ENCODE measurements around the gene EYS. TPM values are rescaled to one million over a fixed set of nuclear protein-coding genes. Genes with fewer than 3 reads are reported as not detected.
"Not testable (repeated sequence)": the region's sequence is repeated elsewhere in the genome, so short reads cannot be mapped to it uniquely, and the experiment has no call there.

EYS gene
- total RNA-seq, 1 experiment from 2014 or later, result 1.5 TPM

DNA sequence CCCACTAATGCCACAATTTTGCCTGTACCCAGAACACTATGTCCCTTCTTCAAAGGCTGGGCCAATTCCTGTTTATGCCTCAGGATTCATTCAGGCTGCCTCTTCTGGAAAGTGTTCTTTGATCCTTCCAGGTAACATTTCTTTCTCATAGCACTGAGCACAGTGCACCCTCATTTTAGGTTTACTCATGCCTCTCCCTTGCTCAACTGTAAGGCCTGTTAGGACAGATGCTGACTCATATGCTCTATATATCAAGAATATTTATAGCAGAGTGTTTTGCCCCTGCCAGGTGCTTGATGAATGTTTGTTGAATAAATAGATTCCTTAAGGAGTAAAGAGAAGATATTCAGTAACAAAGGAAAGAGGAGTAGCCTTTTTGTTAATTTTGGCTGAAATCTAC is 1807.5 kb downstream of the EYS start:
- Mint-ChIP-seq H3K27me3 (ENCODE audit: insufficient read depth, unreplicated experiment) (no peaks in the 10 kb centered on the region), H3K27ac (ENCODE audit: low read depth, unreplicated experiment) (peak overlapping the region; percentile 66), H3K36me3 (ENCODE audit: insufficient read depth, unreplicated experiment) (no peaks in the 10 kb centered on the region), H3K4me1 (ENCODE audit: insufficient read depth, unreplicated experiment) (peaks cover 25% of the 10 kb centered on the region), H3K4me3 (ENCODE audit: unreplicated experiment) (peak overlapping the region; percentile 26), H3K9me3 (ENCODE audit: unreplicated experiment) (peaks cover 15% of the 10 kb centered on the region)
- peak; percentile 86 for DNase-seq (ENCODE audit: unreplicated experiment)
- no TSS peak for BruUV-seq (replicated peaks)
- TF ChIP-seq, protein P1, sequence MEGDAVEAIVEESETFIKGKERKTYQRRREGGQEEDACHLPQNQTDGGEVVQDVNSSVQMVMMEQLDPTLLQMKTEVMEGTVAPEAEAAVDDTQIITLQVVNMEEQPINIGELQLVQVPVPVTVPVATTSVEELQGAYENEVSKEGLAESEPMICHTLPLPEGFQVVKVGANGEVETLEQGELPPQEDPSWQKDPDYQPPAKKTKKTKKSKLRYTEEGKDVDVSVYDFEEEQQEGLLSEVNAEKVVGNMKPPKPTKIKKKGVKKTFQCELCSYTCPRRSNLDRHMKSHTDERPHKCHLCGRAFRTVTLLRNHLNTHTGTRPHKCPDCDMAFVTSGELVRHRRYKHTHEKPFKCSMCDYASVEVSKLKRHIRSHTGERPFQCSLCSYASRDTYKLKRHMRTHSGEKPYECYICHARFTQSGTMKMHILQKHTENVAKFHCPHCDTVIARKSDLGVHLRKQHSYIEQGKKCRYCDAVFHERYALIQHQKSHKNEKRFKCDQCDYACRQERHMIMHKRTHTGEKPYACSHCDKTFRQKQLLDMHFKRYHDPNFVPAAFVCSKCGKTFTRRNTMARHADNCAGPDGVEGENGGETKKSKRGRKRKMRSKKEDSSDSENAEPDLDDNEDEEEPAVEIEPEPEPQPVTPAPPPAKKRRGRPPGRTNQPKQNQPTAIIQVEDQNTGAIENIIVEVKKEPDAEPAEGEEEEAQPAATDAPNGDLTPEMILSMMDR (IDR thresholded peaks at IDR 0.05; ENCODE audit: unreplicated experiment), result no peak
- CTCF ChIA-PET, result no interaction called here
- intact Hi-C loops (cut with micrococcal nuclease), result no loop called here
- POLR2A ChIA-PET, result interaction anchor here (1.0 to 4.2 kb wide), 4 partner anchors 15 to 93 kb away, joined by 3 to 24 read pairs (median 4); no protein-coding TSS in a partner anchor

DNA sequence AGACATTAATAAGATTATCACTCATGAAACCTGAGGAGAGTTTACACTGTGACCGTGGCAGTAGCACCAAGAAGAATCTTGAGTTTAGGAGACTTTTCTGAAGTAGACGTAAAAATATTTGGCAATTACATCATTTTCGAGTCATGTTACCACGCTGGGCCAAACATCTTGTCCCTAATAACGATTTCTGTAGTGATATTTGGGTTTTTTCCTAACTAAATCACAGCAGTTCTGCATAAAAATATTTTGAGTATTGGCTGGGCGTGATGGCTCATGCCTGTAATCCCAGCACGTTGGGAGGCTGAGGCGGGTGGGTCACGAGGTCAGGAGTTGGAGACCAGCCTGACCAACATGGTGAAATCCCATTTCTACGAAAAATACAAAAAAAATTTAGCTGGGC is 1809.1 kb downstream of the EYS start:
- peaks cover 19% of the 10 kb centered on the region for H3K4me1 Mint-ChIP-seq (ENCODE audit: insufficient read depth, unreplicated experiment)
- no peak for DNase-seq (ENCODE audit: unreplicated experiment)
- CTCF ChIA-PET, result no interaction called here
- no peaks in the 10 kb centered on the region for H3K36me3 Mint-ChIP-seq (ENCODE audit: insufficient read depth, unreplicated experiment)
- POLR2A ChIA-PET, result interaction anchor here (1.3 to 4.2 kb wide), 2 partner anchors 84 to 92 kb away, joined by 4 to 24 read pairs; no protein-coding TSS in a partner anchor
- intact Hi-C loops (cut with micrococcal nuclease), result no loop called here
- H3K9me3 Mint-ChIP-seq (ENCODE audit: unreplicated experiment), result peaks cover 15% of the 10 kb centered on the region
- H3K27ac Mint-ChIP-seq (ENCODE audit: low read depth, unreplicated experiment), result no peak overlapping the region
- no TSS peak for BruUV-seq (replicated peaks)
- no peaks in the 10 kb centered on the region for H3K27me3 Mint-ChIP-seq (ENCODE audit: insufficient read depth, unreplicated experiment)
- H3K4me3 Mint-ChIP-seq (ENCODE audit: unreplicated experiment), result no peak overlapping the region
- TF ChIP-seq, protein P1 (IDR thresholded peaks at IDR 0.05; ENCODE audit: unreplicated experiment), result no peak

DNA sequence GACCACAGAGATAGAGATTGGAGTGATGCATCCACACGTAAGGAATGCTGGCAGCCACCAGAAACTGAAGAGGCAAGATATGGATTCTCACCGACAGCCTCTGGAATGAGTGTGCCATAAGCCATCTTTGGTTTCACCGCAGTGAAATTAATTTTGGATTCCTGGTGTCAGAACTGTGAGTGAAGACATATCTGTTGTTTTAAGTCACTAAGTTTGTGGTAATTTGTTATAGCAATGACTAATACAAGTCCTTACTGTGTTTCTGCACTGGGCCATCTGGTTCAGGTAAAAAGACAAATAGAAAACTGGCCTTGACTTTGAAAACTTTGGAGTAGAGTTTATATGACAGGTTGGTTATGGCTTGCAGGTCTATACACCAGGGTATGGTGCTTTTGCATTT is 1809.6 kb downstream of the EYS start:
- no TSS peak for BruUV-seq (replicated peaks)
- TF ChIP-seq, protein P1 (IDR thresholded peaks at IDR 0.05; ENCODE audit: unreplicated experiment), result no peak
- Mint-ChIP-seq H3K9me3 (ENCODE audit: unreplicated experiment) (peaks cover 15% of the 10 kb centered on the region), H3K36me3 (ENCODE audit: insufficient read depth, unreplicated experiment) (no peaks in the 10 kb centered on the region), H3K27ac (ENCODE audit: low read depth, unreplicated experiment) (peak overlapping the region; percentile 40), H3K4me3 (ENCODE audit: unreplicated experiment) (no peak overlapping the region), H3K4me1 (ENCODE audit: insufficient read depth, unreplicated experiment) (peaks cover 19% of the 10 kb centered on the region), H3K27me3 (ENCODE audit: insufficient read depth, unreplicated experiment) (no peaks in the 10 kb centered on the region)
- ChIA-PET CTCF (no interaction called here), POLR2A (interaction anchor here (1.0 kb wide), 1 partner anchor 91 kb away, joined by 6 read pairs; no protein-coding TSS in a partner anchor)
- intact Hi-C loops (cut with micrococcal nuclease), result no loop called here
- DNase-seq (ENCODE audit: unreplicated experiment), result no peak

DNA sequence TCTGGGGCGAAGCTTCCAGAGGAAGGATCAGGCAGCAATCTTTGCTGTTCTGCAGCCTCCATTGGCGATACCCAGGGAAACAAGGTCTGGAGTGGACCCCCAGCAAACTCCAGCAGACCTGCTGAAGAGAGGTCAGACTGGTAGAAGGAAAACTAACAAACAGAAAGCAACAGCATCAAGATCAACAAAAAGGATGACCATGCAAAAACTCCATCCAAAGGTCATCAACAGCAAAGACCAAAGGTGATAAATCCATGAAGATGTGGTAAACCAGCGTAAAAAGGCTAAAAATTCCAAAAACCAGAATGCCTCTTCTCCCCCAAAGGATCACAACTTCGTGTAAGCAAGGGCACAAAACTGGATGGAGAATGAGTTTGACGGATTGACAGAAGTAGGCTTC is 1818.6 kb downstream of the EYS start:
- intact Hi-C loops (cut with micrococcal nuclease), result no loop called here
- no TSS peak for BruUV-seq (replicated peaks)
- Mint-ChIP-seq H3K27ac (ENCODE audit: low read depth, unreplicated experiment) (no peak overlapping the region), H3K9me3 (ENCODE audit: unreplicated experiment) (peaks cover 22% of the 10 kb centered on the region), H3K4me3 (ENCODE audit: unreplicated experiment) (no peak overlapping the region), H3K4me1 (ENCODE audit: insufficient read depth, unreplicated experiment) (no peaks in the 10 kb centered on the region), H3K36me3 (ENCODE audit: insufficient read depth, unreplicated experiment) (no peaks in the 10 kb centered on the region), H3K27me3 (ENCODE audit: insufficient read depth, unreplicated experiment) (no peaks in the 10 kb centered on the region)
- DNase-seq (ENCODE audit: unreplicated experiment), result no peak
- ChIA-PET POLR2A (no interaction called here), CTCF (interaction anchor here (0.6 to 0.7 kb wide), 3 partner anchors 8 to 37 kb away, joined by 3 read pairs; no protein-coding TSS in a partner anchor)
- TF ChIP-seq, protein P1 (IDR thresholded peaks at IDR 0.05; ENCODE audit: unreplicated experiment), result no peak

DNA sequence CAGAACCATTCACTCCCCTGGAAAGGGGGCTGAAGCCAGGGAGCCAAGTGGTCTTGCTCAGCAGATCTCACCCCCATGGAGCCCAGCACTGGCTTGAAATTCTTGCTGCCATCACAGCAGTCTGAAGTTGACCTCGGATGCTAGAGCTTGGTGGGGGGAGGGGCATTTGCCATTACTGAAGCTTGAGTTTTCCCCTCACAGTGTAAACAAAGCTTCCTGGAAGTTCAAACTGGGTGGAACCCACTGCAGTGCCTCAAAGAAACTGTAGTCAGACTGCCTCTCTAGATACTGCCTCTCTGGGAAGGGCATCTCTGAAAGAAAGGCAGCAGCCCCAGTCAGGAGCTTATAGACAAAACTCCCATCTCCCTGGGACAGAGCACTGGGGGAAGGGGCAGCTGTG is 1819.2 kb downstream of the EYS start:
- H3K27ac Mint-ChIP-seq (ENCODE audit: low read depth, unreplicated experiment); H3K27me3 Mint-ChIP-seq (ENCODE audit: insufficient read depth, unreplicated experiment); DNase-seq (ENCODE audit: unreplicated experiment); BruUV-seq (replicated peaks); H3K36me3 Mint-ChIP-seq (ENCODE audit: insufficient read depth, unreplicated experiment); POLR2A ChIA-PET; intact Hi-C loops (cut with micrococcal nuclease); H3K4me3 Mint-ChIP-seq (ENCODE audit: unreplicated experiment); H3K4me1 Mint-ChIP-seq (ENCODE audit: insufficient read depth, unreplicated experiment): not testable (repeated sequence)
- peaks cover 22% of the 10 kb centered on the region for H3K9me3 Mint-ChIP-seq (ENCODE audit: unreplicated experiment)
- CTCF ChIA-PET, result interaction anchor here (0.6 kb wide), 1 partner anchor 9 kb away, joined by 3 read pairs; no protein-coding TSS in a partner anchor

All from MCF 10A (cell line).